ENCODE measurements around the gene TRMT44.

- no peak for TF ChIP-seq EZH2 (IDR thresholded peaks at IDR 0.05; ENCODE audit: borderline replicate concordance, low read depth, low read length, severe bottlenecking)
- TF ChIP-seq, protein P1, sequence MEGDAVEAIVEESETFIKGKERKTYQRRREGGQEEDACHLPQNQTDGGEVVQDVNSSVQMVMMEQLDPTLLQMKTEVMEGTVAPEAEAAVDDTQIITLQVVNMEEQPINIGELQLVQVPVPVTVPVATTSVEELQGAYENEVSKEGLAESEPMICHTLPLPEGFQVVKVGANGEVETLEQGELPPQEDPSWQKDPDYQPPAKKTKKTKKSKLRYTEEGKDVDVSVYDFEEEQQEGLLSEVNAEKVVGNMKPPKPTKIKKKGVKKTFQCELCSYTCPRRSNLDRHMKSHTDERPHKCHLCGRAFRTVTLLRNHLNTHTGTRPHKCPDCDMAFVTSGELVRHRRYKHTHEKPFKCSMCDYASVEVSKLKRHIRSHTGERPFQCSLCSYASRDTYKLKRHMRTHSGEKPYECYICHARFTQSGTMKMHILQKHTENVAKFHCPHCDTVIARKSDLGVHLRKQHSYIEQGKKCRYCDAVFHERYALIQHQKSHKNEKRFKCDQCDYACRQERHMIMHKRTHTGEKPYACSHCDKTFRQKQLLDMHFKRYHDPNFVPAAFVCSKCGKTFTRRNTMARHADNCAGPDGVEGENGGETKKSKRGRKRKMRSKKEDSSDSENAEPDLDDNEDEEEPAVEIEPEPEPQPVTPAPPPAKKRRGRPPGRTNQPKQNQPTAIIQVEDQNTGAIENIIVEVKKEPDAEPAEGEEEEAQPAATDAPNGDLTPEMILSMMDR (IDR thresholded peaks at IDR 0.05; ENCODE audit: borderline replicate concordance, extremely low read depth, low read length, poor library complexity, severe bottlenecking): no peak
Measured at GRCh38 chr4:8470451-8471024, 30.0 kb downstream of the TRMT44 start.
